NCI-H2171 treated with DMSO at 0.1 percent for 48 hours (cell line): ENCODE measurements around the gene ZNF346.
A peak's percentile ranks its signal among the peaks of the same experiment; 100 is the strongest.

Experiments
- DNase-seq: peaks from one replicate; lab custom pipeline; 2025; lab: John Stamatoyannopoulos, UW

Gene ZNF346

DNA sequence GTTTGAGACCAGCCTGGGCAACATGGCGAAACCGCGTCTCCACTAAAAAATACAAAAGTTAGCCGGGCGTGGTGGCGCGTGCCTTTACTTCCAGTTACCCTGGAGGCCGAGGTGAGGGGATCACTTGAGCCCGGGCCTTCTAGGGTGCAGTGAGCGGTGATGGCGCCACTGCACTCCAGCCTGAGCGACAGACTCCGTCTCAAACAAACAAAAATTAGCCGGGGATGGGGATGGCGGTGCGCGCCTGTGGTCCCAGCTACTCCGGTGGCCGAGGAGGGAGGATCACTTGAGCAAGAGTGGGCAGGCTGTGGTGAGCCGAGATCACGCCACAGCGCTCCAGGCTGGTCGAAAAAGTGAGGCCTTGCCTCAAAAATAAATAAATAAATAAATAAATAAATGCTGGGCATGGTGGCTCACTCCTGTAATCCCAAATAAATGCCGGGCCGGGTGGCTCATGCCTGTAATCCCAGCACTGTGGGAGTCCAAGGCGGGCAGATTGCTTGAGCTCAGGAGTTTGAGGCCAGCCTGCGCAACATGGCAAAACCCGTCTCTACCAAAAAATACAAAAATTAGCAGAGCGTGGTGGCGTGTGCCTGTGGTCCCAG lies 95.0 kb downstream of the ZNF346 start:
- DNase-seq = no peak

GRCh38 chr5:177122566-177122965 lies 100.1 kb downstream of the ZNF346 start:
- no peak for DNase-seq

DNA sequence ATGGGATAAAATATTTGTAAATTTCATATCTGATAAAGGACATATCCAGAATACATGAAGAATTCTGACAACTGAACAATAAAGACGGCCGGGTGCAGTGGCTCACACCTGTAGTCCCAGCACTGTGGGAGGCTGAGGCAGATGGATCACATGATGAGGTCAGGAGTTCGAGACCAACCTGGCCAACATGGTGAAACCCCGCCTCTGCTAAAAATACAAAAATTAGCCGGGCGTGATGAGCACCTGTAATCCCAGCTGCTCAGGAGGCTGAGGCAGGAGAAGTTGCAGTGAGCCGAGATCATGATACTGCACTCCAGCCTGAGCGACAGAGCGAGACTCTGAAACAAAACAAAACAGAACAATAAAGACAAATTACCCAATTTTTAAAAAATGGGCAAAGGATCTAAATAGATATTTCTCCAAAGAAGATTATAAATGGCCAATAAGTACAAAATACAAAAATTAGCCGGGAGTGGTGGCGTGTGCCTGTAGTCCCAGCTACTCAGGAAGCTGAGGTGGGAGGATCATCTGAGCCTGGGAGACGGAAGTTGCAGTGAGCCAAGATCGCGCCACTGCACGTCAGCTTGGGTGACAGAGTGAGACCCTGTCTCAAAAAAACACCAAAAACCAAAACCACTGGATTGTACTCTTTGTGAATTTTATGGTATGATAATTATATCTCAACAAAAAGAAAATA lies 101.4 kb downstream of the ZNF346 start:
- peak; percentile 18 for DNase-seq

- DNase-seq = peak; percentile 5
These were observed 102.0 kb downstream of the ZNF346 start for GRCh38 chr5:177124486-177124991.

GRCh38 chr5:177126771-177127170 lies 104.3 kb downstream of the ZNF346 start:
- DNase-seq = no peak

- DNase-seq = no peak
These were observed 106.1 kb downstream of the ZNF346 start for GRCh38 chr5:177128551-177128981.

DNA sequence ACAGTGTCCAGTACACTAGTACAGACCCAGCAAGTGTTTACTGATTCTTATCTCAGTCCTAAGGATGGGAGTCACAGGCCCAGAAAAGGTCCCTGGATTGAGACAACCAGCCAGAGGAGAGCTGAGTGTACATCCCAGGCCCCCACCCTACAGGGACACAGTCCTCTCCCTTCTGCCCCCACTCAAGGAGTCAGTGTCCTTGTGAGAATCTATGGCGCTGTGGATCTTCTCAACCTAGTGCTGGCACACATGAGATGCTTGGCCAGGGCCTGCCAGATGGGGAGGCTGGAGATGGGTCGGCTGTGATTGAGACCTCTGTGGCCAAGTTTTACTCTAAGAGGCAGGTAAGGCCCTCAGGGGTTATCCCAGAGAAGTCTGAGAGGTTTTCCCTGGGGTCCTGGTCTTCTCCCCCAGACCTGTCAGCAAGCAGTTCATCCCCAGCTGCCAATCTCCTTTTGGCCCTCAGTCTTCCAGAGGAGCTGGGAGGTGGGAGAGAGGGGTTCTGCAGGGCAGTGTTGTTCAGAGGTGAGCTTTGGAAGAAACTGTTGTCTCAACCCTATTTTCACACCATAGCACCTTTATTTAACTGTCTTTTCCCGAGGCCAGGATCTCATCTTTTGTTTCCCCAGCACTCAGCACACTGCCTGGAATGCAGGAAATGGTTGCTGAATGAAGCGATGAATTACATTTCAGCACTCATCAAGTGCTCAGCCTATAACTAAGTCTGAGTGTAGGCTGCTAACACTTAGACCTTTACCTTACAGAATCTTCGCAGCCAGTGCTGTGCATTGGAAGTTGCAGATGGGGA lies 107.9 kb downstream of the ZNF346 start:
- no peak for DNase-seq
